H9 (cell line): ENCODE data around the gene AP3S2. TPM values are rescaled to one million over a fixed set of nuclear protein-coding genes. Genes with fewer than 3 reads are reported as not detected.

ENCODE experiments used
- DNase-seq: peaks from one replicate; pipeline ENCODE4 v3.0.0-alpha.2; 2017
- H2AFZ ChIP-seq: one replicate; pipeline ENCODE4 v1.6.1; 2013; ENCODE audit warnings: mild to moderate bottlenecking, low read length, control low read depth, moderate library complexity
- H2AK5ac ChIP-seq: 2 replicates; pipeline ENCODE4 v1.6.1; 2013; ENCODE audit warnings: low read length, control low read depth, mixed read lengths; ENCODE audit not compliant: insufficient read length
- H2BK120ac ChIP-seq: one replicate; pipeline ENCODE4 v1.6.1; 2013; ENCODE audit warnings: low read depth, mild to moderate bottlenecking, low read length, control low read depth, inconsistent platforms; ENCODE audit not compliant: poor library complexity, severe bottlenecking
- H2BK12ac ChIP-seq: 2 replicates; pipeline ENCODE4 v1.6.1; 2013; ENCODE audit warnings: low read length, control low read depth, mixed read lengths, low read depth; ENCODE audit not compliant: insufficient read length
- H2BK15ac ChIP-seq: 2 replicates; pipeline ENCODE4 v1.6.1; 2013; ENCODE audit warnings: low read depth, low read length, control low read depth
- H2BK20ac ChIP-seq: one replicate; pipeline ENCODE4 v1.6.1; 2013; ENCODE audit warnings: low read depth, mild to moderate bottlenecking, low read length, control low read depth, inconsistent platforms; ENCODE audit not compliant: poor library complexity, severe bottlenecking
- H2BK5ac ChIP-seq: 2 replicates; pipeline ENCODE4 v1.6.1; 2013; ENCODE audit warnings: low read length, control low read depth, mixed read lengths; ENCODE audit not compliant: insufficient read length
- H3K14ac ChIP-seq: 2 replicates; pipeline ENCODE4 v1.6.1; 2013; ENCODE audit warnings: low read length, control low read depth; ENCODE audit not compliant: insufficient read depth
- H3K18ac ChIP-seq: 2 replicates; pipeline ENCODE4 v1.6.1; 2013; ENCODE audit warnings: low read depth, mild to moderate bottlenecking, mixed read lengths, low read length, control low read depth; ENCODE audit not compliant: insufficient read length
- H3K23ac ChIP-seq: 2 replicates; pipeline ENCODE4 v1.6.1; 2013; ENCODE audit warnings: low read length, control low read depth, mixed read lengths, low read depth; ENCODE audit not compliant: insufficient read length
- H3K23me2 ChIP-seq: 2 replicates; pipeline ENCODE4 v1.6.1; 2013; ENCODE audit warnings: low read depth, mild to moderate bottlenecking, mixed read lengths, low read length, control low read depth; ENCODE audit not compliant: insufficient read length, poor library complexity, severe bottlenecking
- H3K27ac ChIP-seq: 2 replicates; pipeline ENCODE4 v1.5.1; 2013; ENCODE audit warnings: low read length, control low read depth, mixed read lengths, low read depth; ENCODE audit not compliant: insufficient read length
- H3K27me3 ChIP-seq: 2 replicates; pipeline ENCODE4 v1.6.1; 2013; ENCODE audit warnings: low read length, control low read depth, inconsistent platforms; ENCODE audit not compliant: insufficient read depth
- H3K4ac ChIP-seq: 2 replicates; pipeline ENCODE4 v1.6.1; 2013; ENCODE audit warnings: low read depth, mild to moderate bottlenecking, control low read depth, inconsistent platforms, low read length, moderate library complexity
- H3K4me1 ChIP-seq: 2 replicates; pipeline ENCODE4 v1.6.1; 2013; ENCODE audit warnings: low read length, control low read depth, inconsistent platforms; ENCODE audit not compliant: insufficient read depth
- H3K4me2 ChIP-seq: 2 replicates; pipeline ENCODE4 v1.6.1; 2013; ENCODE audit warnings: low read length, control low read depth, mixed read lengths; ENCODE audit not compliant: insufficient read length, insufficient read depth
- H3K56ac ChIP-seq: 2 replicates; pipeline ENCODE4 v1.6.1; 2013; ENCODE audit warnings: low read depth, mild to moderate bottlenecking, mixed read lengths, low read length, control low read depth; ENCODE audit not compliant: insufficient read length
- H3K79me1 ChIP-seq: 2 replicates; pipeline ENCODE4 v1.6.1; 2013; ENCODE audit warnings: low read depth, mild to moderate bottlenecking, moderate library complexity, low read length, control low read depth, inconsistent platforms; ENCODE audit not compliant: insufficient read depth, poor library complexity, severe bottlenecking
- H3K79me2 ChIP-seq: 2 replicates; pipeline ENCODE4 v1.6.1; 2013; ENCODE audit warnings: low read length, control low read depth, inconsistent platforms; ENCODE audit not compliant: insufficient read depth
- H3K9ac ChIP-seq: 2 replicates; pipeline ENCODE4 v1.6.1; 2013; ENCODE audit warnings: low read length, control low read depth, mixed read lengths; ENCODE audit not compliant: insufficient read length; ENCODE audit errors: extremely low read depth
- H3K9me3 ChIP-seq: one replicate; pipeline ENCODE4 v1.6.1; 2013; ENCODE audit warnings: low read depth, low read length, inconsistent platforms; ENCODE audit not compliant: control insufficient read depth
- H3T11ph ChIP-seq: one replicate; pipeline ENCODE4 v1.6.1; 2013; ENCODE audit warnings: mild to moderate bottlenecking, low read length, control low read depth, inconsistent platforms
- H4K20me1 ChIP-seq: one replicate; pipeline ENCODE4 v1.6.1; 2013; ENCODE audit not compliant: control insufficient read depth, insufficient read length, insufficient read depth
- H4K5ac ChIP-seq: 2 replicates; pipeline ENCODE4 v1.6.1; 2013; ENCODE audit warnings: low read depth, mild to moderate bottlenecking, mixed read lengths, low read length, control low read depth; ENCODE audit not compliant: insufficient read length
- H4K8ac ChIP-seq: replicated peaks from 2 replicates; pipeline ENCODE4 v1.6.1; 2013; ENCODE audit warnings: low read length, control low read depth, mixed read lengths, low read depth; ENCODE audit not compliant: insufficient read length
- H4K91ac ChIP-seq: 2 replicates; pipeline ENCODE4 v1.6.1; 2013; ENCODE audit warnings: low read depth, mild to moderate bottlenecking, moderate library complexity, mixed read lengths, low read length, control low read depth; ENCODE audit not compliant: insufficient read length
- H3K27ac Mint-ChIP-seq, 3 experiments: 2 replicates in 2 of 3; 3 replicates in 1 of 3; pipeline ENCODE4 v1.8.0; 2020 to 2021; ENCODE audit warnings: mixed read lengths in 3 of 3, mild to moderate bottlenecking in 1 of 3, moderate library complexity in 1 of 3
- H3K27me3 Mint-ChIP-seq: 2 replicates; pipeline ENCODE4 v1.8.0; 2021; ENCODE audit warnings: low read depth, mild to moderate bottlenecking, moderate library complexity, mixed read lengths
- H3K36me3 Mint-ChIP-seq, 3 experiments: 2 replicates in 2 of 3; 3 replicates in 1 of 3; pipeline ENCODE4 v1.8.0; 2020 to 2021; ENCODE audit warnings: low read depth in 3 of 3, mixed read lengths in 3 of 3; ENCODE audit not compliant: insufficient read depth in 1 of 3
- H3K4me1 Mint-ChIP-seq, 2 experiments: 2 replicates each; pipeline ENCODE4 v1.8.0; 2020; ENCODE audit warnings: mixed read lengths in 2 of 2
- H3K4me3 Mint-ChIP-seq, 2 experiments: 2 replicates in 1 of 2; 3 replicates in 1 of 2; pipeline ENCODE4 v1.8.0; 2020 to 2021; ENCODE audit warnings: mild to moderate bottlenecking in 2 of 2, mixed read lengths in 2 of 2, moderate library complexity in 1 of 2
- H3K9me3 Mint-ChIP-seq, 2 experiments: 2 replicates in 1 of 2; 3 replicates in 1 of 2; pipeline ENCODE4 v1.8.0; 2020; ENCODE audit warnings: mild to moderate bottlenecking in 2 of 2, mixed read lengths in 2 of 2, moderate library complexity in 1 of 2
- WGBS: extraction: QIAGEN DNeasy Blood & Tissue Kit; methylation state at CpG from one replicate; pipeline ENCODE4 v1.1.7; 2013; ENCODE audit warnings: missing lambda C conversion rate, low lambda C conversion rate, mixed read lengths; ENCODE audit not compliant: insufficient read length; ENCODE audit errors: extremely low coverage; 5-methylcytosine and 5-hydroxymethylcytosine counted together
- total RNA-seq: library from RNA; stranded (reverse); gene quantifications from 2 replicates; pipeline ENCODE4 v1.2.1, GENCODE V29; 2021
- TF ChIP-seq, protein P1 (sequence below): fragments of 200-600 bp; sonication (generic); conservative IDR thresholded peaks from 3 replicates; pipeline ENCODE4 v1.8.0; 2021; ENCODE audit warnings: antibody characterized with exemption, mild to moderate bottlenecking

The AP3S2 gene
- total RNA-seq, 1 experiment from 2014 or later, result 33.9 TPM

DNA sequence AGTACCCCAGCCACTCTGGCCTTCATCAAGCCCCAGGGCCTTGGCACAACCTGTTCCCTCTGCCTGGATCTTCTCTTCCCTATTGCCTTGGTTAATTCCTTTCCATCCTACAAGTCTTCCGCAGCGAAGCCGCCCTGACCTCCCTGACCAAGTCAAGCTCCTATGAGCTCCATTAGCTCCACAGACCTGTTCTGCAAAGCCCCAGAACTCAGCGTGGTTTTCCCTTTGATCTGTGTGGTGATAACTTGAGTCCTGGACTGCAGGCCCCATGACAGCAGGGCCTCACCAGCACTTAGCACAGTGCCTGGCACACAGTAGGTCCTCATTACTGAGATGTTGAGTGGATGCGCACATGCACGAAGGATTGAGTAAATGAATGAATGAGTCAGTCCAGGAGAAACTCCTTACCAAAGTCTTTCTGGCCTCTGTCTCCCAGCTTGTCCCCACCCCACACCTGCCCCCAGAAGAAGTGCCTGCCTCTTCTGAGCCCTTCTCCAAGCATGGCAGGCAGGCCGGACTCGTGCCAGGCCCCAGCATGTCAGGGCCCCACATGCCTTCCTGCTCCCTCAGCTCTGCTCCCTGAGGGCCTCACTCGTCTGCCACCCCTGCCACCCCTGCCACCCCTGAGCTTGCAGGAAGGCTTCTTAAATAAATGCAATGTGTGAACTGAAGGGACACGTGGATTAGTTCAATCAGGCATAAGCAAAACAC lies 85.5 kb downstream of the AP3S2 start:
- Histone ChIP-seq H3K23me2 (no peaks in the 10 kb centered on the region), H3K79me2 (no peaks in the 10 kb centered on the region), H2BK20ac (no peak overlapping the region), H2BK12ac (no peak overlapping the region), H3K9me3 (no peaks in the 10 kb centered on the region), H4K91ac (no peak overlapping the region), H3K27ac (no peak overlapping the region), H3K4me2 (no peak overlapping the region), H3K56ac (no peak overlapping the region), H3K27me3 (no peaks in the 10 kb centered on the region), H4K8ac (no peak overlapping the region), H3K14ac (no peak overlapping the region), H3K9ac (no peak overlapping the region), H3K4ac (no peak overlapping the region), H3K23ac (no peak overlapping the region), H2BK5ac (no peak overlapping the region), H3T11ph (no peak overlapping the region), H4K20me1 (no peaks in the 10 kb centered on the region), H2BK120ac (no peak overlapping the region), H3K4me1 (no peaks in the 10 kb centered on the region), H4K5ac (no peak overlapping the region), H2AK5ac (no peak overlapping the region), H3K79me1 (no peaks in the 10 kb centered on the region), H2BK15ac (no peak overlapping the region), H2AFZ (no peak overlapping the region), H3K18ac (no peak overlapping the region)
- H3K36me3 Mint-ChIP-seq, result no peaks in the 10 kb centered on the region
- peaks cover 3% of the 10 kb centered on the region for H3K27me3 Mint-ChIP-seq
- no peak for DNase-seq
- WGBS, result no CpG with 5 or more reads among the region's 10 CpGs
- H3K4me3 Mint-ChIP-seq, result no peak overlapping the region
- H3K27ac Mint-ChIP-seq, result peak overlapping the region in 1 of 3 experiments; percentile 51; a peak in 1 of 7 replicates
- H3K4me1 Mint-ChIP-seq, result peaks cover 8 to 25% of the 10 kb centered on the region in 2 experiments; a peak in 3 of 4 replicates
- no peaks in the 10 kb centered on the region for H3K9me3 Mint-ChIP-seq
- TF ChIP-seq, protein P1, sequence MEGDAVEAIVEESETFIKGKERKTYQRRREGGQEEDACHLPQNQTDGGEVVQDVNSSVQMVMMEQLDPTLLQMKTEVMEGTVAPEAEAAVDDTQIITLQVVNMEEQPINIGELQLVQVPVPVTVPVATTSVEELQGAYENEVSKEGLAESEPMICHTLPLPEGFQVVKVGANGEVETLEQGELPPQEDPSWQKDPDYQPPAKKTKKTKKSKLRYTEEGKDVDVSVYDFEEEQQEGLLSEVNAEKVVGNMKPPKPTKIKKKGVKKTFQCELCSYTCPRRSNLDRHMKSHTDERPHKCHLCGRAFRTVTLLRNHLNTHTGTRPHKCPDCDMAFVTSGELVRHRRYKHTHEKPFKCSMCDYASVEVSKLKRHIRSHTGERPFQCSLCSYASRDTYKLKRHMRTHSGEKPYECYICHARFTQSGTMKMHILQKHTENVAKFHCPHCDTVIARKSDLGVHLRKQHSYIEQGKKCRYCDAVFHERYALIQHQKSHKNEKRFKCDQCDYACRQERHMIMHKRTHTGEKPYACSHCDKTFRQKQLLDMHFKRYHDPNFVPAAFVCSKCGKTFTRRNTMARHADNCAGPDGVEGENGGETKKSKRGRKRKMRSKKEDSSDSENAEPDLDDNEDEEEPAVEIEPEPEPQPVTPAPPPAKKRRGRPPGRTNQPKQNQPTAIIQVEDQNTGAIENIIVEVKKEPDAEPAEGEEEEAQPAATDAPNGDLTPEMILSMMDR, result no peak
